Heart left ventricle (tissue), 16 donors: Measurements from ENCODE around the gene MAPK4. TPM values are rescaled to one million over a fixed set of nuclear protein-coding genes. Genes with fewer than 3 reads are reported as not detected.

ENCODE experiments used
- ATAC-seq, 4 donors: fragments of 200-7000 bp; cut with Tn5 transposase; one replicate each; pipeline ENCODE4 v1.9.1; 2020 to 2022; ENCODE audit warnings: moderate library complexity in 4 of 4, mild to moderate bottlenecking in 3 of 4, moderate number of reproducible peaks in 1 of 4
- DNase-seq, 5 donors: peaks; one replicate each; pipeline ENCODE4 v3.0.0-alpha.2; 2020
- H3K27ac ChIP-seq, 12 donors: fragments of 200-600 bp; sonication (generic) in 4 of 12; one replicate each; pipeline versions ENCODE4 v1.5.0 to v1.8.0; 2016 to 2022; ENCODE audit warnings: mild to moderate bottlenecking in 2 of 12
- H3K27me3 ChIP-seq, 9 donors: fragments of 200-600 bp; sonication (generic) in 2 of 9; one replicate each; pipeline versions ENCODE4 v1.5.1 to v1.8.0; 2016 to 2022; ENCODE audit warnings: mild to moderate bottlenecking in 3 of 9
- H3K36me3 ChIP-seq, 9 donors: fragments of 200-600 bp; sonication (generic) in 2 of 9; one replicate each; pipeline versions ENCODE4 v1.5.0 to v1.8.0; 2018 to 2022; ENCODE audit warnings: mild to moderate bottlenecking in 2 of 9
- H3K4me1 ChIP-seq, 12 donors: fragments of 200-600 bp; sonication (generic) in 4 of 12; one replicate each; pipeline versions ENCODE4 v1.5.0 to v1.8.0; 2016 to 2022; ENCODE audit warnings: mild to moderate bottlenecking in 3 of 12
- H3K4me3 ChIP-seq, 12 donors: fragments of 200-600 bp; sonication (generic) in 4 of 12; one replicate each; pipeline versions ENCODE4 v1.5.0 to v1.8.0; 2017 to 2022; ENCODE audit warnings: mild to moderate bottlenecking in 9 of 12, moderate library complexity in 4 of 12
- H3K9me3 ChIP-seq, 12 donors: fragments of 200-600 bp; sonication (generic) in 4 of 12; one replicate each; pipeline versions ENCODE4 v1.5.0 to v1.8.0; 2016 to 2022; ENCODE audit warnings: mild to moderate bottlenecking in 1 of 12
- POLR2A ChIP-seq, 2 donors: fragments of 450-650 bp; IDR thresholded peaks; one replicate each; pipeline ENCODE4 v1.6.1; 2017; ENCODE audit warnings: antibody characterized with exemption in 2 of 2, mild to moderate bottlenecking in 2 of 2, moderate library complexity in 2 of 2
- WGBS, 4 donors: extraction: QIAGEN DNeasy Blood & Tissue Kit in 2 of 4; methylation state at CpG; one replicate each; pipeline versions ENCODE4 v1.1.5 to v1.1.7; 2013 to 2018; 5-methylcytosine and 5-hydroxymethylcytosine counted together
- intact Hi-C, 10 donors: fragments of 100-400 bp; cut with DNase I; formaldehyde crosslinking; loops; one replicate each; pipeline versions ENCODE4 v1.11.1 to v1.14.2; 2022
- polyA plus RNA-seq, 2 donors: library from polyadenylated mRNA; stranded (reverse); fragments of 200-250 nt; gene quantifications; one replicate each; pipeline ENCODE4 v1.2.3, GENCODE V29; 2013
- total RNA-seq, 9 donors: library from RNA; depleted of rRNA in 2 of 9; stranded (reverse); fragments of >200 nt in 2 of 9; fragmentation: NEBNext Ultra II Directional in 3 of 9; extraction: Animal tissue kit (Norgen Biotek cat#: 25700) in 3 of 9; gene quantifications; one replicate each; pipeline versions ENCODE4 v1.1.0 to v1.2.4, GENCODE V29; 2016 to 2023
- TF ChIP-seq, protein P1 (sequence below), 12 donors: fragments of 200-600 bp; sonication (generic) in 4 of 12; IDR thresholded peaks; one replicate each; pipeline versions ENCODE4 v1.5.0 to v1.8.0; 2018 to 2022; ENCODE audit warnings: antibody characterized with exemption in 12 of 12, mild to moderate bottlenecking in 5 of 12
- donor health status: ischemic (EF 13 %, LVEDD 7.1; RV severe dilation, severe dysfunction).
- donor health status: healthy with polysubstance abuse.
- donor health status: DM: no; HTN: yes; CAD: no.
- donor health status: DM: no; HTN: no; CAD: no.
- donor health status: ischemic (EF 25% LVEDD 6.9; RV normal size, moderate dysfunction).
- donor health status: ischemic (EF 25% LVEDD 5.7; RV mildly dilated, moderate dysfunction).
- donor health status: healthy.
- donor health status: DM: yes; HTN: yes; CAD: no.
- donor health status: ischemic (EF 35%, LVEDD 5.7; RV mildly dilated, moderate dysfunction).
- donor health status: nonischemic (EF 11% LVEDD 7.7; RV severe dilation, severe dysfunction).
- donor health status: DM: yes; HTN: yes; CAD: no.
- donor health status: PGD.
- donor health status: ischemic (EF 29% LVEDD 5.4; RV normal size, mild dysfunction).
- donor health status: nonischemic (EF 23%, LVEDD 6.1; RV moderate dilation, normal function).

MAPK4 gene
- total and polyA plus RNA-seq, 11 donors = 8.5 to 169 (median 30.1) TPM

- intact Hi-C loops = loop anchor here in 2 of 10 donors (10.0 kb wide), 2 partner anchors 79 to 469 kb away; partner anchors contain the start of gene MAPK4 (in 1 of the 2)
- Histone ChIP-seq H3K4me3 (no peak overlapping the region), H3K36me3 (no peaks in the 10 kb centered on the region), H3K27me3 (no peaks in the 10 kb centered on the region), H3K27ac (no peak overlapping the region), H3K9me3 (no peaks in the 10 kb centered on the region), H3K4me1 (peaks cover 0 to 12% (median under 1%) of the 10 kb centered on the region in 12 donors)
- no peak for DNase-seq
- 59 to 86% (median 82%) methylated on average over 1 of the region's 1 CpG for WGBS, 4 donors
- no peak for ATAC-seq
- TF ChIP-seq, protein P1, sequence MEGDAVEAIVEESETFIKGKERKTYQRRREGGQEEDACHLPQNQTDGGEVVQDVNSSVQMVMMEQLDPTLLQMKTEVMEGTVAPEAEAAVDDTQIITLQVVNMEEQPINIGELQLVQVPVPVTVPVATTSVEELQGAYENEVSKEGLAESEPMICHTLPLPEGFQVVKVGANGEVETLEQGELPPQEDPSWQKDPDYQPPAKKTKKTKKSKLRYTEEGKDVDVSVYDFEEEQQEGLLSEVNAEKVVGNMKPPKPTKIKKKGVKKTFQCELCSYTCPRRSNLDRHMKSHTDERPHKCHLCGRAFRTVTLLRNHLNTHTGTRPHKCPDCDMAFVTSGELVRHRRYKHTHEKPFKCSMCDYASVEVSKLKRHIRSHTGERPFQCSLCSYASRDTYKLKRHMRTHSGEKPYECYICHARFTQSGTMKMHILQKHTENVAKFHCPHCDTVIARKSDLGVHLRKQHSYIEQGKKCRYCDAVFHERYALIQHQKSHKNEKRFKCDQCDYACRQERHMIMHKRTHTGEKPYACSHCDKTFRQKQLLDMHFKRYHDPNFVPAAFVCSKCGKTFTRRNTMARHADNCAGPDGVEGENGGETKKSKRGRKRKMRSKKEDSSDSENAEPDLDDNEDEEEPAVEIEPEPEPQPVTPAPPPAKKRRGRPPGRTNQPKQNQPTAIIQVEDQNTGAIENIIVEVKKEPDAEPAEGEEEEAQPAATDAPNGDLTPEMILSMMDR (IDR thresholded peaks at IDR 0.05) = no peak
- TF ChIP-seq POLR2A (IDR thresholded peaks at IDR 0.05) = no peak
Measured at GRCh38 chr18:50644146-50644545, 84.3 kb downstream of the MAPK4 start.

GRCh38 chr18:50644807-50645206 is 84.9 kb downstream of the MAPK4 start:
- peaks cover 0 to 12% (median 4%) of the 10 kb centered on the region in 12 donors for H3K4me1 ChIP-seq
- no peaks in the 10 kb centered on the region for H3K9me3 ChIP-seq
- intact Hi-C loops = loop anchor here in 2 of 10 donors (10.0 kb wide), 2 partner anchors 80 to 470 kb away; partner anchors contain the start of gene MAPK4 (in 1 of the 2)
- 57 to 67% (median 64%) methylated on average over 10 of the region's 10 CpGs for WGBS, 4 donors
- no peak overlapping the region for H3K27ac ChIP-seq
- TF ChIP-seq, protein P1 (IDR thresholded peaks at IDR 0.05) = peak in 6 of 12 donors; percentile 9 to 41 (median 25)
- TF ChIP-seq POLR2A (IDR thresholded peaks at IDR 0.05) = no peak
- no peaks in the 10 kb centered on the region for H3K36me3 ChIP-seq
- no peak overlapping the region for H3K4me3 ChIP-seq
- H3K27me3 ChIP-seq = no peaks in the 10 kb centered on the region
- ATAC-seq (peak in 2 of 4 donors; percentile 15 to 23), DNase-seq (no peak)

GRCh38 chr18:50647237-50647636 is 87.3 kb downstream of the MAPK4 start:
- H3K4me1 ChIP-seq = peaks cover 0 to 30% (median 9%) of the 10 kb centered on the region in 12 donors
- H3K27ac ChIP-seq = peak overlapping the region in 1 of 12 donors; percentile 89
- no peak for TF ChIP-seq POLR2A (IDR thresholded peaks at IDR 0.05)
- intact Hi-C loops = loop anchor here in 2 of 10 donors (10.0 kb wide), 2 partner anchors 82 to 472 kb away; partner anchors contain the start of gene MAPK4 (in 1 of the 2)
- H3K9me3 ChIP-seq = no peaks in the 10 kb centered on the region
- H3K36me3 ChIP-seq = no peaks in the 10 kb centered on the region
- H3K27me3 ChIP-seq = no peaks in the 10 kb centered on the region
- no peak overlapping the region for H3K4me3 ChIP-seq
- 72 to 81% (median 76%) methylated on average over 7 of the region's 7 CpGs for WGBS, 4 donors
- DNase-seq = no peak
- ATAC-seq = no peak

- H3K27ac ChIP-seq = peak overlapping the region in 1 of 12 donors; percentile 89
Measured at GRCh38 chr18:50647792-50648191, 87.9 kb downstream of the MAPK4 start.

More at GRCh38 chr18:50647792-50648191, 87.9 kb downstream of the MAPK4 start:
- TF ChIP-seq POLR2A (IDR thresholded peaks at IDR 0.05) = no peak
- TF ChIP-seq, protein P1 (IDR thresholded peaks at IDR 0.05) = no peak
- intact Hi-C loops = loop anchor here in 2 of 10 donors (10.0 kb wide), 2 partner anchors 83 to 473 kb away; partner anchors contain the start of gene MAPK4 (in 1 of the 2)
- Histone ChIP-seq H3K4me3 (no peak overlapping the region), H3K4me1 (peaks cover 0 to 33% (median 9%) of the 10 kb centered on the region in 12 donors), H3K27me3 (no peaks in the 10 kb centered on the region), H3K9me3 (no peaks in the 10 kb centered on the region), H3K36me3 (no peaks in the 10 kb centered on the region)
- DNase-seq = no peak
- no peak for ATAC-seq
